Mesendoderm (in vitro differentiated cells): ENCODE measurements around the gene ENTPD3.

Source experiments
- DNase-seq: peaks from one replicate; pipeline ENCODE4 v3.0.0; 2013
- H2AK5ac ChIP-seq: 2 replicates; pipeline ENCODE4 v1.6.1; 2013; ENCODE audit warnings: low read length, inconsistent platforms
- H2BK120ac ChIP-seq: 2 replicates; pipeline ENCODE4 v1.6.1; 2013; ENCODE audit warnings: low read depth, mild to moderate bottlenecking, low read length, moderate library complexity, mixed read lengths
- H2BK15ac ChIP-seq: replicated peaks from 2 replicates; pipeline ENCODE4 v1.6.1; 2013; ENCODE audit warnings: low read depth, mild to moderate bottlenecking, moderate library complexity
- H2BK5ac ChIP-seq: 2 replicates; pipeline ENCODE4 v1.6.1; 2013; ENCODE audit warnings: low read length, inconsistent platforms
- H3K18ac ChIP-seq: 2 replicates; pipeline ENCODE4 v1.6.1; 2013; ENCODE audit warnings: mild to moderate bottlenecking, low read length, mixed read lengths
- H3K23ac ChIP-seq: one replicate; pipeline ENCODE4 v1.6.1; 2013; ENCODE audit warnings: low read length
- H3K27ac ChIP-seq: 2 replicates; pipeline ENCODE4 v1.5.1; 2013; ENCODE audit warnings: low read depth, mild to moderate bottlenecking, inconsistent platforms, low read length, moderate library complexity
- H3K27me3 ChIP-seq: 2 replicates; pipeline ENCODE4 v1.6.1; 2013; ENCODE audit warnings: low read length, control low read depth, mild to moderate bottlenecking, inconsistent platforms; ENCODE audit not compliant: insufficient read depth, poor library complexity
- H3K36me3 ChIP-seq: 2 replicates; pipeline ENCODE4 v1.6.1; 2013; ENCODE audit warnings: low read length, inconsistent platforms; ENCODE audit not compliant: control insufficient read depth, insufficient read depth
- H3K4ac ChIP-seq: one replicate; pipeline ENCODE4 v1.6.1; 2013; ENCODE audit warnings: low read depth, mild to moderate bottlenecking, low read length, moderate library complexity
- H3K4me1 ChIP-seq: 2 replicates; pipeline ENCODE4 v1.6.1; 2013; ENCODE audit warnings: low read depth, low read length, inconsistent platforms; ENCODE audit not compliant: control insufficient read depth
- H3K4me2 ChIP-seq: 2 replicates; pipeline ENCODE4 v1.6.1; 2013; ENCODE audit warnings: low read length
- H3K4me3 ChIP-seq: 2 replicates; pipeline ENCODE4 v1.5.1; 2013; ENCODE audit warnings: mild to moderate bottlenecking, low read length
- H3K56ac ChIP-seq: one replicate; pipeline ENCODE4 v1.6.1; 2013; ENCODE audit warnings: low read length
- H3K79me1 ChIP-seq: 2 replicates; pipeline ENCODE4 v1.6.1; 2013; ENCODE audit warnings: low read length, inconsistent platforms
- H3K79me2 ChIP-seq: 2 replicates; pipeline ENCODE4 v1.6.1; 2013; ENCODE audit warnings: mild to moderate bottlenecking, low read length; ENCODE audit not compliant: control insufficient read depth, insufficient read depth
- H3K9ac ChIP-seq: 2 replicates; pipeline ENCODE4 v1.6.1; 2013; ENCODE audit warnings: low read length, inconsistent platforms
- H4K5ac ChIP-seq: one replicate; pipeline ENCODE4 v1.6.1; 2013; ENCODE audit warnings: low read length
- H4K8ac ChIP-seq: one replicate; pipeline ENCODE4 v1.6.1; 2013; ENCODE audit warnings: low read depth, mild to moderate bottlenecking, control low read depth, low read length, moderate library complexity
- WGBS: extraction: QIAGEN DNeasy Blood & Tissue Kit; methylation state at CpG from one replicate; pipeline ENCODE4 v1.1.7; 2013; ENCODE audit warnings: low lambda C conversion rate, missing lambda C conversion rate; ENCODE audit not compliant: insufficient coverage; ENCODE audit errors: extremely low coverage; 5-methylcytosine and 5-hydroxymethylcytosine counted together

Gene ENTPD3

GRCh38 chr3:40452562-40452875 lies 65.5 kb downstream of the ENTPD3 start:
- DNase-seq: no peak
- Histone ChIP-seq H3K9ac (peak overlapping the region; percentile 91), H3K4me1 (no peaks in the 10 kb centered on the region), H4K8ac (no peak overlapping the region), H3K18ac (no peak overlapping the region), H3K4me2 (peak overlapping the region; percentile 61), H3K27ac (no peak overlapping the region), H3K4me3 (peak overlapping the region; percentile 92), H3K23ac (no peak overlapping the region), H3K56ac (peak overlapping the region; percentile 96), H2BK15ac (no peak overlapping the region), H4K5ac (no peak overlapping the region), H3K27me3 (no peaks in the 10 kb centered on the region), H3K4ac (no peak overlapping the region), H3K79me1 (no peaks in the 10 kb centered on the region), H2BK120ac (no peak overlapping the region), H3K36me3 (no peaks in the 10 kb centered on the region), H2BK5ac (peak overlapping the region; percentile 74), H2AK5ac (no peak overlapping the region), H3K79me2 (peaks cover 3% of the 10 kb centered on the region)
- WGBS: no CpG with 5 or more reads among the region's 7 CpGs

- Histone ChIP-seq H3K27ac (no peak overlapping the region), H3K79me1 (no peaks in the 10 kb centered on the region), H2BK120ac (no peak overlapping the region), H3K79me2 (peaks cover 9% of the 10 kb centered on the region), H3K18ac (peak overlapping the region; percentile 20), H3K4me2 (peak overlapping the region; percentile 95), H3K23ac (peak overlapping the region; percentile 96), H2BK5ac (peak overlapping the region; percentile 74), H3K56ac (peak overlapping the region; percentile 96), H3K4me1 (no peaks in the 10 kb centered on the region), H4K5ac (peak overlapping the region; percentile 47), H3K4ac (no peak overlapping the region), H2AK5ac (no peak overlapping the region), H3K9ac (peak overlapping the region; percentile 91), H4K8ac (no peak overlapping the region), H3K36me3 (no peaks in the 10 kb centered on the region), H3K27me3 (no peaks in the 10 kb centered on the region), H2BK15ac (no peak overlapping the region), H3K4me3 (peak overlapping the region; percentile 92)
- DNase-seq: peak; percentile 100
- no CpG with 5 or more reads among the region's 41 CpGs for WGBS
Observed at GRCh38 chr3:40452876-40453730, 66.1 kb downstream of the ENTPD3 start.

GRCh38 chr3:40453933-40454332 lies 66.9 kb downstream of the ENTPD3 start:
- no CpG with 5 or more reads among the region's 6 CpGs for WGBS
- no peak overlapping the region for H3K18ac ChIP-seq

GRCh38 chr3:40455328-40455727 lies 68.3 kb downstream of the ENTPD3 start:
- Histone ChIP-seq H3K79me1 (peaks cover 4% of the 10 kb centered on the region), H2AK5ac (no peak overlapping the region), H4K8ac (no peak overlapping the region), H3K36me3 (peaks cover 6% of the 10 kb centered on the region), H3K27me3 (no peaks in the 10 kb centered on the region), H2BK5ac (no peak overlapping the region), H3K56ac (no peak overlapping the region), H3K4me2 (no peak overlapping the region), H3K4ac (no peak overlapping the region), H3K4me3 (no peak overlapping the region), H2BK120ac (no peak overlapping the region), H2BK15ac (no peak overlapping the region), H4K5ac (no peak overlapping the region), H3K27ac (no peak overlapping the region), H3K79me2 (peaks cover 22% of the 10 kb centered on the region), H3K4me1 (no peaks in the 10 kb centered on the region), H3K9ac (no peak overlapping the region), H3K18ac (no peak overlapping the region), H3K23ac (no peak overlapping the region)
- WGBS: no CpG with 5 or more reads among the region's 4 CpGs
- DNase-seq: no peak

More at GRCh38 chr3:40453933-40454332, 66.9 kb downstream of the ENTPD3 start:
- Histone ChIP-seq H3K27ac (no peak overlapping the region), H3K4me2 (no peak overlapping the region), H3K79me1 (no peaks in the 10 kb centered on the region), H4K8ac (no peak overlapping the region), H3K4ac (no peak overlapping the region), H3K4me3 (no peak overlapping the region), H3K36me3 (peaks cover 5% of the 10 kb centered on the region), H2BK5ac (no peak overlapping the region), H4K5ac (no peak overlapping the region), H3K79me2 (peaks cover 17% of the 10 kb centered on the region), H3K23ac (no peak overlapping the region), H2BK15ac (no peak overlapping the region), H3K4me1 (no peaks in the 10 kb centered on the region), H2AK5ac (no peak overlapping the region), H3K9ac (peak overlapping the region; percentile 83), H3K56ac (peak overlapping the region; percentile 85), H2BK120ac (no peak overlapping the region), H3K27me3 (no peaks in the 10 kb centered on the region)
- DNase-seq: no peak

GRCh38 chr3:40456279-40456939 lies 69.4 kb downstream of the ENTPD3 start:
- no peak overlapping the region for H2BK15ac ChIP-seq
- H4K5ac ChIP-seq: no peak overlapping the region
- peaks cover 4% of the 10 kb centered on the region for H3K79me1 ChIP-seq
- no peak overlapping the region for H2AK5ac ChIP-seq
- H4K8ac ChIP-seq: no peak overlapping the region
- H3K27ac ChIP-seq: no peak overlapping the region
- peaks cover 23% of the 10 kb centered on the region for H3K79me2 ChIP-seq
- no peak overlapping the region for H3K23ac ChIP-seq
- peak overlapping the region; percentile 22 for H3K4me2 ChIP-seq
- no peaks in the 10 kb centered on the region for H3K27me3 ChIP-seq
- H3K56ac ChIP-seq: peak overlapping the region; percentile 81
- peak overlapping the region; percentile 86 for H3K9ac ChIP-seq
- no peak overlapping the region for H2BK5ac ChIP-seq
- H3K4me3 ChIP-seq: peak overlapping the region; percentile 81
- H2BK120ac ChIP-seq: no peak overlapping the region
- no peaks in the 10 kb centered on the region for H3K4me1 ChIP-seq
- no peak overlapping the region for H3K18ac ChIP-seq
- H3K36me3 ChIP-seq: peaks cover 8% of the 10 kb centered on the region
- no peak overlapping the region for H3K4ac ChIP-seq
- no CpG with 5 or more reads among the region's 29 CpGs for WGBS
- DNase-seq: no peak
